Activated naive CD4-positive, alpha-beta T cell treated with anti-CD3 and anti-CD28 coated beads, Interleukin-2, amount 50 U/mL, for 16 hours (primary cell): ENCODE measurements around the gene SDR39U1.
A peak's percentile ranks its signal among the peaks of the same experiment; 100 is the strongest.
"Not testable (repeated sequence)": the region's sequence is repeated elsewhere in the genome, so short reads cannot be mapped to it uniquely, and the experiment has no call there.

Source experiments
- DNase-seq: peaks from one replicate; pipeline ENCODE4 v3.0.0-alpha.2; 2020

SDR39U1 gene, protein sequence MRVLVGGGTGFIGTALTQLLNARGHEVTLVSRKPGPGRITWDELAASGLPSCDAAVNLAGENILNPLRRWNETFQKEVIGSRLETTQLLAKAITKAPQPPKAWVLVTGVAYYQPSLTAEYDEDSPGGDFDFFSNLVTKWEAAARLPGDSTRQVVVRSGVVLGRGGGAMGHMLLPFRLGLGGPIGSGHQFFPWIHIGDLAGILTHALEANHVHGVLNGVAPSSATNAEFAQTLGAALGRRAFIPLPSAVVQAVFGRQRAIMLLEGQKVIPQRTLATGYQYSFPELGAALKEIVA

DNA sequence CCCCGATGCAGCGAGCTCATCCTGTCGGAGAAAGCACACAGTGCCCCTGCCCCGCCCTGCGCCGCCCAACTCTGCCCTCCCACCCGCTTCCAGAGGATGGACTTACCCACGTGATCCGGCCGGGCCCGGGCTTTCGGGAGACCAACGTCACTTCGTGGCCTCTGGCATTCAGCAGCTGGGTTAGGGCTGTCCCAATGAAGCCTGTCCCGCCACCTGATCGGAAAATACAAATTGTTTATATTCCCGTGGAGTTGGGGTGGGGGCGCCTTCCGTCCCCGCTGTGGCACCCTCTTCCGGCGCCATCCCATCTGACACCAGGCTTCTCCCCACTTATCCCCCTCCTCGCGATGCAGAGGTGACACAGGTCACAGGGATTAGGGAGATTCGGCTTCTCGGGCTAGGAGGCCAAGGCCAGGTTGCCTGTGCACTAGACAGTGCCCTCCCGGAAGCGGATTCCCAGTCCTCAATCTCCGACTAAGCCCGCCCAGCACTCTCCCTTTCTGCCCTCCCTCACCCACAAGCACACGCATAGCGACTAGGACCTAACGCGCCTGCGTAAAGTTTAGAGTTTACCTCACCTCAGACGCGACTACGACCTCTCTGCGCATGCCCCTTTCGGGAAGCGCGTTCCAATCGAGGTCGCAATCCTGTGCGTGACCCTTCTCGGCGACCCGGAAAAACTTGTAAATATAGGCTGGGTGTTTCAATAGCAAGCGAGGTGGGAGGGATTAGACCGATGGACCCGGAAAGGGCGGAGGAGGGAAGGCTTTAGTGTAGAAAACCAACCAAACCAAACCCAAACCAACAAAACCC is at the start of gene SDR39U1:
Gene SDR39U1, minus strand, starts transcription at position 537 of the 813 bp plus-strand sequence. Its CDS starts 7 bp downstream, at position 530.
- peak; percentile 96 for DNase-seq

DNA sequence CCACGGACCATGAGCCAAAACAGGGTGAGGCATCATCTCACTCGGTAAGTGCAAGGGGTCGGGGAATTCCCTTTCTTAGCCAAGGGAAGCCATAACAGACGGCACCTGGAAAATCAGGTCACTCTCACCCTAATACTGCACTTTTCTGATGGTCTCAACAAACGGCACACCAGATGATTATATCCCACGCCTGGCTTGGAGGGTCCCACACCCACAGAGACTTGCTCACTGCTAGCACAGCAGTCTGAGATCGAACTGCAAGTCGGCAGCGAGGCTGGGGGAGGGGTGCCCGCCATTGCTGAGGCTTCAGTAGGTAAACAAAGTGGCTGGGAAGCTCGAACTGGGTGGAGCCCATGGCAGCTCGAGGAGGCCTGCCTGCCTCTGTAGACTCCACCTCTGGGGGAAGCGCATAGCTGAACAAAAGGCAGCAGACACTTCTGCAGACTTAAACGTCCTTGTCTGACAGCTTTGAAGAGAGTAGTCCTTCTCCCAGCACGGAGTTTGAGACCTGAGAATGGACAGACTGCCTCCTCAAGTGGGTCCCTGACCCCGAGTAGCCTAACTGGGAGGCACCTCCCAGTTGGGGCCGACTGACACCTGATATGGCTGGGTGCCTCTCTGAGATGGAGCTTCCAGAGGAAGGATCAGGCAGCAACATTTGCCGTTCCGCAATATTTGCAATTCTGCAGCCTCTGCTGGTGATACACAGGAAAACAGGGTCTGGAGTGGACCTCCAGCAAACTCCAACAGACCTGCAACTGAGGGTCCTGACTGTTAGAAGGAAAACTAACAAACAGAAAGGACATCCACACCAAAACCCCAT is 49.2 kb upstream of the SDR39U1 start:
- not testable (repeated sequence) for DNase-seq

DNA sequence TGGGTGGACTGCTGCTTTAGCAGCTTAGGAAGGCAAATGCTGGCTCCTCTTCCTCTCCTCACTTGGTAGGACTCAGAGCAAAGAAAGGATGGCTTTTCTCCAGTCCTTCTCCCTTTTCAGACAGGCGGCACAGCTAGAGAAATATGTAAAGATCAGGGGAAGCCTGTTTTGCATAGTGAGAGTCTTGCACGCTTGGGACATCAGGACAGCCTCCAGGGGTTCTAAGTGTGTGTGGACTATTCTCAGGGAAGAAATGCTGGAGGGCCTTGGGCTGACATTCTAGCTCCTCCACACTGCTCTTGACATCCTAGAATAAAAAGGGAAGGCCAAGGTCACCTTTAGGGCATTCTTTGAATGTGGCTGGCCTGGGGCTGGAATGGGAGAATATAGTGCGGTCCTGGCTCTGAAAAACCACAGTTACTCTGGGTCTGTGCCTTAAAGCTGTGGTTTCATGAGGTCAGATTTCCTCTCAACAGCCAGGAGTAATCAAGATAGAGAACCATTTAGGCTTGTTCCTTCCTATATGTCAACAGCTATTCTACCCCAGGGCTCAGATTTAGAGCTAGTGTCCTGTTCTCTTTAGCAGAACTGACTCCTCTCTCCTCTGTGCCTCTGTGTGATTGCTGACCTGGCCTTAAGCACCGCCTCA is 41.2 kb upstream of the SDR39U1 start:
- no peak for DNase-seq

DNA sequence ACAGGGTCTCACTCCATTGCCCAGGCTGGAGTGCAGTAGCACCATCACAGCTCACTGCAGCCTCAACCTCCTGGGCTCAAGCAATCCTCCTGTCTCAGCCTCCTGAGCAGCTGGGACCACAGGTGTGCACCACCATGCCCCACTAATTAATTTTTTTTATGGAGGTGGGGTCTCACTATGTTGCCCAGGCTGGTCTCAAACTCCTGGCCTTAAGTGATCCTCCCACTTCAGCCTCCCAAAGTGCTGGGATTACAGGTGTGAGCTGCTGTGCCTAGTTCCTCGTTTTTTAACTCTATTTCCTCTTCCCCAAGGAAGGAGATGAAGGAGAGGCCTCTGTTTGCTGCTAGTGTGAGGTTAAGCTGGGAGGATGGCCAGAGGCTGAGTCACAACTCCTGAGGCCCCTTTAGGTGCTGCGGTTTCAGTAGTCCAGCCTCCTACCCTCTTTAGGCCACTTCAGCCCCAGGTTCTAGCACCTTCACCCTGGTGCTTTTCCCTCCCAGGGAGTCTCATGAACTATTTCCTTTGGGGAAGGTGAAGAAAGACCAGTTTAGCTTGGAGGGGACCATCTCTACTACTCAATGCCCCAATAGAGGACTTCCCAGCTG is 40.2 kb upstream of the SDR39U1 start:
- DNase-seq = not testable (repeated sequence)

DNA sequence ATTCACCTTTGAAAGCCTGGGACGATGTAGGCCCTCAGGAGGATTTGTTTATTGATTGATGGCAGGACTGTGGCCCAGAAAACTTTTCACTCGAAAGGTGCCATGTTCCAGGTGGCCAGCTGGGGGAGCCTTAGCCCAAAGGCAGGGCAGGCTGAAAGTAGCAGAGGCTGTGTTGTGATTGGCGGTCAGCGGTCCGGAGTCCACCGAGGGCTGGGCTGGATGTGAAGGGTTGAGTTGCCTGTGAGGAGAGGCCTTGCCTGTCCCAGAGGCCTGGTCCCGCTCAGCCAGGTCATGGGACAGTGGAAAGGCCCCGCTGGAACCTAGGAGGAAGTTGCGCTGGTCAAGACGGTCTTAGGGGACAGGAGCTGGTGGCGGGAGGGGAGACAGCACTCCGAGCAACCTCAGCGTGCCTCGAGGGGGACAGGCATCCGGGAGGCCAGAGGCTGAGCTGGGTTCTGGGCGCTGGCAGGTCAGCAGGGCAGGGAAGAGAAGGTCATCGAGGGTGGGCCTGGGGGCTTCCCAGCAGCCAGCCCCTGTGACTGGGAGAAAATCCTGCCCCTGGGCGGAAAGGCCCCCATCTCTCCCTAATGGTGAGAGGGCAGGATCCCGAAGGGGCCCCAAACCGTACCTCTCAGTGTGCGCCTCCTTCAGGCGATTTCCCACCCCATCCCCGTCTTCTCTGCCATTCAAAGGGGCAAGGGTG is 39.2 kb upstream of the SDR39U1 start:
- DNase-seq = peak; percentile 58

DNA sequence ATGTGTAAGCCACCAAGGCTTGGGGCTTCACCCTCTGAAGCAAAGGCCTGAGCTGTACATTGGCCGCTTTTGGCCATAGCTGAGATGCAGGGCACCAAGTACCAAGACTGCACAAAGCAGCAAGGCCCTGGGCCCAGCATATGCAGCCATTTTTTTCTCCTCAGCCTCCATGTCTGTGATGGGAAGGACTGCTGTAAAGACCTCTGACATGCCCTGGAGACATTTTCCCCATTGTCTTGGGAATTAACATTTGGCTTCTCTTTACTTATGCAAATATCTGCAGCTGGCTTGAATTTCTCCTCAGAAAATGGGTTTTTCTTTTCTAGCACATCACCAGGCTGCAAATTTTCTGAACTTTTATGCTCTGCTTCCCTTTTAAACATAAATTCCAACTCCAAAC is 37.4 kb upstream of the SDR39U1 start:
- DNase-seq = not testable (repeated sequence)

DNA sequence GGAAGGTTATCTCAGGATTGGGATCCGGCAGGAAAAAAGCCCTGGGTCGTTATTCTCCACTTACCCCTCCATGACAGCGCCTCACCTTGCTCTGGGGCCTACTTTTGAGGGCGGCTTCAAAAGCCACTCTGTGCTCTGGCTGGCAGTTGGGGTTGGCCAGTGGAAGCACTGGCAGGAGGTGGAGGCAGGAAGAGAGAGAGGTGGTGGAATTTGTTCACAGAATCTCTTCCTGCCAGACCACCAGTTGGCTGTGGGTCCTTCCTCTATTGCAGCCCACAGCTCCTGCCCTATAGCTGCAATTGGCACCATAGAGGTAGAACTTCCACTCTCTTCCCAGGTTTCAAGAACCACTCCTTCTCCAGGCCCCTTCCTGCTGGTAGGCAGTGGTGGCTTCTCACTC is 32.7 kb upstream of the SDR39U1 start:
- no peak for DNase-seq

DNA sequence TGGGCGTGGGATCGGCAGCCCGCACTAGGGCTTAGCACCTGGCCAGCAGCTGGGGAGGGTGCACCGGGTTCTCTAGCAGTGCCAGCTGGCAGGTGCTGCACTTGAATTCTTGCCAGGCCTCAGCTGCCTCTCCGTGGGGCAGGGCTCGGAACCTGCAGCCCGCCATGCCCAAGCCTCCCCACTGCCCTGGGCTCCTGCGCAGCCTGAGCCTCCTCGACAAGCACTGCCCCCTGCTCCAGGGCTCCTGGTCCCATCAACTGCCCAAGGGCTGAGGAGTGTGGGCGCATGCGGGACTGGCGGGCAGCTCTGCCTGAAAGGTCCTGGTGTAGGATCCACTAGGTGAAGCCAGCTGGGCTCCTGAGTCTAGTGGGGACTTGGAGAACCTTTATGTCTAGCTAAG is 30.6 kb upstream of the SDR39U1 start:
- DNase-seq = no peak

DNA sequence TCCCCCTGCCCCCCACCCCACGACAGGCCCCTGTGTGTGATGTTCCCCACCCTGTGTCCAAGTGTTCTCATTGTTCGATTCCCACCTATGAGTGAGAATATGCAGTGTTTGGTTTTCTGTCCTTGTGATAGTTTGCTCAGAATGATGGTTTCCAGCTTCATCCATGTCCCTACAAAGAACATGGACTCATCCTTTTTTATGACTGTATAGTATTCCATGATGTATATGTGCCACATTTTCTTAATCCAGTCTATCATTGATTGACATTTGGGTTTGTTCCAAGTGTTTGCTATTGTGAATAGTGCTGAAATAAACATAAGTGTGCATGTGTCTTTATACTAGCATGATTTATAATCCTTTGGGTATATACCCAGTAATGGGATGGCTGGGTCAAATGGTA is 27.9 kb upstream of the SDR39U1 start:
- not testable (repeated sequence) for DNase-seq

DNA sequence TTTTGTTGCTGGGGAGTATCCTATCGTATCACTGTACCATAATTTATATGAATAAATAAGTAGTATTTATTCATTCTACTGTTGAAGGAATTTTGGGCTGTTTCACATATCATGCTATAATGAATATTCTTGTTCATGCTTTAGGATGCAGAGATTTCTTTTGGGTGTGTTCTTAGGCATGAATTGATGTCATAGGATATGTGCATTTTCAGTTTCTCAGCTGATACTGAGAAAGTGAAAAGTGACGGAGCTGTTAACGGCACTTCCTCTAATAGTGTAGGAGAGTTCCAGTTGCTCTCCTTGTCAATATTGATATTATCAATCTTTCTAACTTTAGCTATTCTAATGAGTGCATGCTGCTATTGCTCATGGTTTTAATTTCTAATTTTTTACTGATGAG is 23.2 kb upstream of the SDR39U1 start:
- no peak for DNase-seq

DNA sequence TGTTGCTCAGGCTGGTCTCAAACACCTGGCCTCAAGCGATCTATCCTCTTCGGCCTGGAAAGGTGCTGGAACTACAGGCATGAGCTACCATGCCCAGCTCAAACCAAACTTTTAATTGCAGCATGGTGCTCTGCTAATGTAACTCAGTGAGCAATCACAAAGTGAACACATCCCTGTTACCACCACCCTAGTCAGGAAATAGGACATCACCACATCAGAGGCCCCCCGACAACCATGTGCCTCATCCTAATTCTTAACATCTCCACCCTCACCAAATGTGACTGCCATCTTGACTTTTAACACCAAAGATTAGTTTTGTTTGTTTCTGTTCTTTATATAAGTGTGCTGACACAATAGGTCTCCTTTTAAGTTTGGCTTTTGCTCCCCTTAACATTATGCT is 22.8 kb upstream of the SDR39U1 start:
- no peak for DNase-seq

DNA sequence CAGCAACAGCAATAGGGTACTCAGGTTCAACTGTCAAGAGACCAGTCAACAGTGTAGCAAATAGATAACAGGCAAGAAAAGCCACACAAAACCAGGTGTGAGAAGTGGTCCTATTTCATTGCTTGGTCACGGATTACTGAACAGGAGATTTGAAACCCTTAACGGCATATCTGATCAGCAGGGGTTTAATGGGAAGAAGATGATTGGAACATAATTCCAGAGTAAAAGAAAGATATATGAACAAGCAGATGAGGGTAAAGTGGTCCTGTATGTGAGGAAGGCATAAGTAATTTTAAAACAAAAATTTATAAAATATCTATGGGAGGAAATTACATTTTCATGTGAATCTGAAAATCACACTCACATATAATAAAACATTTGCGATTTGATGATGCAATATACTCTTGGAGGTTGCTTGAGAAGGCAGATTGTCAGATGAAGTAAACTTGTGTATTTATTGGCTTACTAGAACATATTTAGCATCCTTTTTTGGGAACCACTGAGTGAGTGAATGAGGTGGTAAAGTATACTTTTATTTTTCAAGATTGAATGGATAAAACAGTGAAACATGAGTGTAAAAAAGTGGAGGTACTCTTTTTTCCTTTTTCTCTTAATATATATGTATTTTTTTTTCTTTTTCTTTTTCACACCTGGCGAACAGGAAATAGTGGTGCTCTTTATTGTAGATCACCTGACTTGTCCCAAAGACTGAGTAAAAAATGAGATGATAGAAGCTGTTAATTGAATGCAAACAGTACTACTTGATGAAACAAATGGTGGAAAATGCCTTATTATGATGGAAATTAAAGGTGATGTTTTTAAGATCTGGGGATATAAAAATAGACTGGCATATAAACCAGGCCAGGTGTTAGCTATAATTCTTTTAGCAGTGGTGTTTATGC is 21.6 kb upstream of the SDR39U1 start:
- no peak for DNase-seq

DNA sequence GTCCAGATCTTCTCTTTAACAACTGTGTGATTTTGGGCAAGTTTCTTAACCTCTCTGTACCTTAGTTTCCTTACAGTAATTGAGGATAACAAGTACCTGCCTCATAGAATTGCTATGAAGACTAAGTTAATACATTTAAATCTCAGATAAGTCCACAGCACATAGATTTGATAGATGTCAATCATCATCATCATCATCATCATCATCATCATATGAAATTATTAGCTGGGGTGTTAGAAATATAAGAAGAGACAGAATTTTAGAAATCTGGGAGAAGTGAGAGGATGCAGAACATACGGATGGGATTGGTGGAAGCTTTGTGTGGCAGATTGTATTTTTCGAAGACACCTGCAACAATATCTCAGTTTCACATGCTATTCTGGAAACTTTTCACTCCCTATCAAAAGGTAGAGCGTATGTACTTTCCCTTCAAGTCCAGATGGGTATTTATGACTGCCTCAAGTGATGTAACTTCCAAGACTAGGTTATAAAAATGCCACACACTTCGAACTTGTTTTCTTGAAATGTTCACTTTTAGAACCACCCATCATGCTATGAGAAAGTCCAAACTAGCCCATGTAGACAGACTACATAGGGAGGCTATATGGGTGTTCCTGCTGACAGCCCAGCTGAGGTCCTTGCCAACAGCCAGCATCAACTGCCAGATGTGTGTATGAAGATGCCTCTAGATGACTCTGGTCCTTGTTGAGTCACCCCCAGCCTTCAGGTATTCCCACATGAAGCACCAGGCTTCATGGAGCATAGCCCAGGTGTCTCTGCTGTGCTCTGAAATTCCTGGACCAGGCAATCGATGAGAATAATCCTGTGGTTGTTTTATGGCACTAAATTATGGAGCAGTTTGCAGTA is 20.7 kb upstream of the SDR39U1 start:
- DNase-seq = no peak

DNA sequence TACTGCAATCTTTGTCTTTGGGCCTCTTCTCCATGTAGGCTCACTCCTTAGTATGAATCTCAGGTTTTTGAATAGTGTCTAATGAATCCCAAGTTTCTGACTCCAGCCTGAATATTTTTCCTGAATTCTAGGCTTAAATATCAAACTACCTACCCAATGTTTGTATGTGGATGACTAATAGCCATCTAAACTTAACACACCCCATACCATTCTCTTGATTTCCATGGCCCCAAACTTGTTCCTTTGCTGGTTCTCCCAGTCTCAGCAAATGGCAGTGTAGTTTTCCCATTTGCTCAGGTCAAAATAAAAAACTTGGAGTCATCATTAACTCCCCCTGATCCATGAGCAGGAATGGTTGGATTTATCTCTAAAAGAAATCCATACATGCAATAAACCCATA is 18.8 kb upstream of the SDR39U1 start:
- DNase-seq = no peak

DNA sequence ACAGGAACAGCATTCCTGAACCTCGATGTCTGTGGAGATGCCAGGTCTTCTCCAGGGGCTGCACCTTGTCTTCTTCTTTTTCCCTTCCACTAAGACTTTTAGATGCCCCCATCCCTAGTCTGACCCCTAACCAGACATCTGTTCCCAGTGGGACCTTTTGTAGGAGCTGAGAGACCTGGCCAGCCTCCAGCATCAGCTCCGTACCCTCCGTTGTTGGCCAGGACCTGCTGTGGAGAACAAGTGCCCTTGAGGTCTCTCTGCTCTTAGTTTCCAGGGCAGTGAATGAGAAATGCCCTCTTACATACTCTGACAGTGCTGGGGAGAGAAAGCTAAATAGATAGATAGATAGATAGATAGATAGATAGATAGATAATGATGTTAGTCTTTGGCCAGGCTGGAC is 16.8 kb upstream of the SDR39U1 start:
- no peak for DNase-seq

DNA sequence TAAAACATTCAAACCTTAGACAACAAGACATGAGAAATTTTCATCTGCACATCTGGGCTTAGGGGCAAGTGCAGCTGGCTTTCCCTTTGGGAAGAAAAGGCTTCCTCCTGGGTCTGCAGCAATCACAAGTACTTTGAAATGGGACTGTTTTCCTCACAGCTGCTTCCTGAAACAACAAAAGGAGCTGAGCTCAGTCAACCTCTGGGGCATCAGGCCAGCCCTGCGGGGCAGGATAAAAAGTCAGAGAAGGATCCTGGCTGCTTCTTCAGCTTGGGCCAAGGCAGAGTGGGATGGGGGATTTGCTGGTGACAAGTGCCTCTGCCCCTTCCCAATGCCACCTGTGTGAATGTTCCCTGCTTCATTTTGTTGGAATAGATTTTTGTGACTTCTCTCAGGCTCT is 16.2 kb upstream of the SDR39U1 start:
- no peak for DNase-seq

DNA sequence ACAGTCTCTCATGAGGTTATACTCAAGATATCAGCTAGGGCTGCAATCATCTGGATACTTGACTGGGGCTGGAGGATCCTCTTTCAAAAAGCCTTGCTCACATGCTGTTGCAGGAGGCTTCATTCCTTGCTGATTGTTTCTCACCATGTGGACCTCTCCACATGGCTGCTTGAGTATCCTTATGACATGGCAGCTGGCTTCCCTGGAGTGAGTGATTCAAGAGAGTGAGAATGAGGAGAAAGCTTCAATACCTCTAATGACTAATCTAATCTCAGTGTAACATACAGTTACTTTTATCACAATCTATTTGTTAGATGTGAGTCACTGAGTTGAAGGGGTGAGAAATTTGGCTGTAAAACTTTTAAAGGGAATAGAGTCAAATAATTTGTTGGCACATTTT is 14.4 kb upstream of the SDR39U1 start:
- DNase-seq = no peak

DNA sequence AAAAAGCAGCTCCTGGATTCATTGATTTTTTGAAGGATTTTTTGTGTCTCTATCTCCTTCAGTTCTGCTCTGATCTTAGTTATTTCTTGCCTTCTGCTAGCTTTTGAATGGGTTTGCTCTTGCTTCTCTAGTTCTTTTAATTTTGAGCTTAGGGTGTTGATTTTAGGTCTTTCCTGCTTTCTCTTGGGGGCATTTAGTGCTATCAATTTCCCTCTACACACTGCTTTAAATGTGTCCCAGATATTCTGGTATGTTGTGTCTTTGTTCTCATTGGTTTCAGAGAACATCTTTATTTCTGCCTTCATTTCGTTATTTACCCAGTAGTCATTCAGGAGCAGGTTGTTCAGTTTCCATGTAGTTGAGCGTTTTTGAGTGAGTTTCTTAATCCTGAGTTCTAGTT is 8.3 kb upstream of the SDR39U1 start:
- DNase-seq = not testable (repeated sequence)

DNA sequence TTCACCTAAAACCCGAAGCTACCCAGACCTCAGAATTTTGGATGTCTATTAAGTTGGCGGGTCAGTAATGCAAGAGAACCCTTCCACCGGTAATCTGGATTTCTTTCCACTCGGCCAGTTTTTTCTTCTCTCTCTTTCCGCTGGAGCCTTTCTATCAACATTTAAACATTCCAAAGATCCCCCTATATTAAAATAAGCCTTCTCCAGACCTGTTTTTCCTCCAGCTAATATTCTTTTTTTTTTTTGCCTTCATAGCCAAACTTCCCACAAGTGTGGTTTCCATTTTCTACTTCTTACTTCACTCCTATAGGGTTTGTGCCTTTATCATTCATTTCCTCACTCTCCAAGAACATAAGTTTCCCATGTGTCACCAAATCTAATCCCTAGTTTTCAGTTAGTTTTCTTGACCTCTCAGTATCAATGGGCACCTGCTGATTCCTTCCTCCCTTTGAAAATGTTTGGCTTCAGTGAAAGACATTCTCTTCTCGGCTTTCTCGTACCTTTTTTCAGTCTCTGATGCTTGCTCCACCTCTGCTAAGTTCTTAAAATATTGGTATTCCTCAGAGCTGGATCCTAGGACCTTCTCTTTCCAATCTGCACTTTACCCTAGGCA is 583 bp upstream of the SDR39U1 start:
- no peak for DNase-seq
